KMS-11 (cell line): ENCODE results near the gene EFNB3.

ENCODE experiments used
- H2AFZ ChIP-seq: fragments of 200-600 bp; sonication (generic); 2 replicates; pipeline ENCODE4 v1.6.1; 2016; ENCODE audit warnings: antibody characterized with exemption, mixed run types, low read depth
- H3K27ac ChIP-seq: fragments of 200-600 bp; sonication (generic); 2 replicates; pipeline ENCODE4 v1.6.1; 2016; ENCODE audit warnings: mild to moderate bottlenecking, mixed run types
- H3K27me3 ChIP-seq: fragments of 200-600 bp; sonication (generic); 2 replicates; pipeline ENCODE4 v1.6.1; 2017; ENCODE audit warnings: mild to moderate bottlenecking, low read depth, mixed run types, moderate library complexity; ENCODE audit not compliant: insufficient read depth
- H3K36me3 ChIP-seq: fragments of 200-600 bp; sonication (generic); 2 replicates; pipeline ENCODE4 v1.6.1; 2017; ENCODE audit warnings: mild to moderate bottlenecking, mixed run types; ENCODE audit not compliant: insufficient read depth
- H3K4me1 ChIP-seq: fragments of 200-600 bp; sonication (generic); 2 replicates; pipeline ENCODE4 v1.6.1; 2016; ENCODE audit warnings: mild to moderate bottlenecking, low read depth, mixed run types; ENCODE audit not compliant: poor library complexity, severe bottlenecking
- H3K4me2 ChIP-seq: fragments of 200-600 bp; sonication (generic); 2 replicates; pipeline ENCODE4 v1.7.0; 2016; ENCODE audit warnings: mild to moderate bottlenecking, mixed run types
- H3K4me3 ChIP-seq: fragments of 200-600 bp; sonication (generic); IDR thresholded peaks from 2 replicates; pipeline ENCODE4 v1.6.1; 2017; ENCODE audit warnings: low read depth, low read length, mixed read lengths; ENCODE audit not compliant: insufficient read depth
- H3K79me2 ChIP-seq: fragments of 200-600 bp; sonication (generic); 2 replicates; pipeline ENCODE4 v1.6.1; 2016; ENCODE audit warnings: low read depth, mixed run types; ENCODE audit not compliant: insufficient read depth
- H3K9ac ChIP-seq: fragments of 200-600 bp; sonication (generic); 2 replicates; pipeline ENCODE4 v1.6.1; 2016; ENCODE audit warnings: mild to moderate bottlenecking, mixed run types
- H4K20me1 ChIP-seq: fragments of 200-600 bp; sonication (generic); 2 replicates; pipeline ENCODE4 v1.6.1; 2016; ENCODE audit warnings: mild to moderate bottlenecking, mixed run types; ENCODE audit not compliant: insufficient read depth
- TF ChIP-seq, protein P1 (sequence below): fragments of 200-600 bp; sonication (generic); conservative IDR thresholded peaks from 2 replicates; pipeline ENCODE4 v1.6.1; 2017; ENCODE audit warnings: low read depth, mild to moderate bottlenecking, antibody characterized with exemption, low read length, moderate library complexity, mixed read lengths

EFNB3 gene

DNA sequence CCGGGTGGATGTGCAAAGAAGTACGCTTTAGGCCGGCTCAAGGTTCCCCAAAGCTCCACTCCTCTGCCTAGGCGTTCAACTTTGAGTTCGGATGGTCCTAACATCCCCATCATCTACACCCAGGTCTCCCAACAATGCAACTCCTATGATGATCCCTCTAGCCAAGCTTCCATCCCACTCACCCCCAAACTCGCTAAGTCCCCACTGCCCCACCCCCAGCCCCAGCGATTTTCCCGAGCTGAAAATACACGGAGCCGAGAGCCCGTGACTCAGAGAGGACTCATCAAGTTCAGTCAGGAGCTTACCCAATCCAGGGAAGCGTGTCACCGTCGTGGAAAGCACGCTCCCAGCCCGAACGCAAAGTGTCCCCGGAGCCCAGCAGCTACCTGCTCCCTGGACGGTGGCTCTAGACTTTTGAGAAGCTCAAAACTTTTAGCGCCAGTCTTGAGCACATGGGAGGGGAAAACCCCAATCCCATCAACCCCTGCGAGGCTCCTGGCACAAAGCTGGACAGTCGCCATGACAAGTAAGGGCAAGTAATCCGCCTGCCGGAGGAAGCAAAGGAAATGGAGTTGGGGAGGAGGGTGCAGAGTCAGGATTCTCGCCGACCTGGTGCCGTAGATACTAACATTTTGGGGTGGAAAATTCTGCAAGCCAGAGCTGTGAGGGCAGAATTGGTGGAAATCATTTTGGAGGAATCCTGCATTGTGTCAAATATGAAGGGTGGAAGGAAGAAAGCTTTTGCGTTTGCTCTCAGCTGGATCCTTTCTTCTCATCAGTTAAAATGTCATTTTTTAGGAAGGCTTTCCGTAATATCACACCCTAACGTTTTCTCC is 17.7 kb upstream of the EFNB3 start, which contains the start of gene TP53:
TP53 (minus strand) TSS at position 419 of the 836 bp plus-strand sequence. CDS start 10,896 bp downstream, outside the sequence.
- Histone ChIP-seq H3K27ac (peak within 1 kb of the TSS; percentile 81), H2AFZ (peak within 1 kb of the TSS; percentile 41; the same call in 1 of the 2 replicates)

DNA sequence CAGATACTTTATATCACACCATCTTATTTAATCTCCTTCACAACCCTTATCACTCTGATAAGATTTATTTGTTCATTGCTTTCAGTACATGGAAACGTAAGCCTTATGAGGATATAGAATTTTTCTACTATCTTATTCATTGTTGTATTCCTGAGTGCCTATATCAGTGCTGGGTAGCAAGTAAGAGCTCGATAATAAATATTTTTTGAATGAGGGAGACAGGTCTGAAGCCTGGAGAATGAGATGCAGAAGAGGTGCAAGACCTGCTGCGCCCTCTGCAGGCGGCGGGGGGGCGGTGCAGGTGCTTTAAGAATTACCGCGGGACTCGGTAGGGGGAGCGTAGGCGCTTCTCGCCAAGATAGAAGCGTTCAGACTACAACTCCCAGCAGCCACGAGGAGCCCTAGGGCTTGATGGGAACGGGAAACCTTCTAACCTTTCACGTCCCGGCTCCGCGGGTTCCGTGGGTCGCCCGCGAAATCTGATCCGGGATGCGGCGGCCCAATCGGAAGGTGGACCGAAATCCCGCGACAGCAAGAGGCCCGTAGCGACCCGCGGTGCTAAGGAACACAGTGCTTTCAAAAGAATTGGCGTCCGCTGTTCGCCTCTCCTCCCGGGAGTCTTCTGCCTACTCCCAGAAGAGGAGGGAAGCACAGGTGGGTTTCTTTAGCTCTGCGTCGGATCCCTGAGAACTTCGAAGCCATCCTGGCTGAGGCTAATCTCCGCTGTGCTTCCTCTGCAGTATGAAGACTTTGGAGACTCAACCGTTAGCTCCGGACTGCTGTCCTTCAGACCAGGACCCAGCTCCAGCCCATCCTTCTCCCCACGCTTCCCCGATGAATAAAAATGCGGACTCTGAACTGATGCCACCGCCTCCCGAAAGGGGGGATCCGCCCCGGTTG is 16.8 kb upstream of the EFNB3 start, which contains the start of gene WRAP53:
WRAP53 (plus strand) TSS at position 570 of the 900 bp plus-strand sequence; CDS start at position 742, 172 bp downstream.
- H3K27me3 ChIP-seq: no peaks in the 10 kb centered on the region

More for the DNA sequence above, 17.7 kb upstream of the EFNB3 start, which contains the start of gene TP53:
- Histone ChIP-seq H3K4me3 (no peak within 1 kb of the TSS), H3K9ac (peak within 1 kb of the TSS; percentile 86), H4K20me1 (no peaks in the 10 kb centered on the region), H3K36me3 (no peaks in the 10 kb centered on the region), H3K79me2 (peaks cover 42% of the 10 kb centered on the region; the same call in 1 of the 2 replicates), H3K4me1 (no peaks in the 10 kb centered on the region), H3K27me3 (no peaks in the 10 kb centered on the region), H3K4me2 (peak within 1 kb of the TSS; percentile 45; the same call in 1 of the 2 replicates)
- TF ChIP-seq, protein P1, sequence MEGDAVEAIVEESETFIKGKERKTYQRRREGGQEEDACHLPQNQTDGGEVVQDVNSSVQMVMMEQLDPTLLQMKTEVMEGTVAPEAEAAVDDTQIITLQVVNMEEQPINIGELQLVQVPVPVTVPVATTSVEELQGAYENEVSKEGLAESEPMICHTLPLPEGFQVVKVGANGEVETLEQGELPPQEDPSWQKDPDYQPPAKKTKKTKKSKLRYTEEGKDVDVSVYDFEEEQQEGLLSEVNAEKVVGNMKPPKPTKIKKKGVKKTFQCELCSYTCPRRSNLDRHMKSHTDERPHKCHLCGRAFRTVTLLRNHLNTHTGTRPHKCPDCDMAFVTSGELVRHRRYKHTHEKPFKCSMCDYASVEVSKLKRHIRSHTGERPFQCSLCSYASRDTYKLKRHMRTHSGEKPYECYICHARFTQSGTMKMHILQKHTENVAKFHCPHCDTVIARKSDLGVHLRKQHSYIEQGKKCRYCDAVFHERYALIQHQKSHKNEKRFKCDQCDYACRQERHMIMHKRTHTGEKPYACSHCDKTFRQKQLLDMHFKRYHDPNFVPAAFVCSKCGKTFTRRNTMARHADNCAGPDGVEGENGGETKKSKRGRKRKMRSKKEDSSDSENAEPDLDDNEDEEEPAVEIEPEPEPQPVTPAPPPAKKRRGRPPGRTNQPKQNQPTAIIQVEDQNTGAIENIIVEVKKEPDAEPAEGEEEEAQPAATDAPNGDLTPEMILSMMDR: no peak

DNA sequence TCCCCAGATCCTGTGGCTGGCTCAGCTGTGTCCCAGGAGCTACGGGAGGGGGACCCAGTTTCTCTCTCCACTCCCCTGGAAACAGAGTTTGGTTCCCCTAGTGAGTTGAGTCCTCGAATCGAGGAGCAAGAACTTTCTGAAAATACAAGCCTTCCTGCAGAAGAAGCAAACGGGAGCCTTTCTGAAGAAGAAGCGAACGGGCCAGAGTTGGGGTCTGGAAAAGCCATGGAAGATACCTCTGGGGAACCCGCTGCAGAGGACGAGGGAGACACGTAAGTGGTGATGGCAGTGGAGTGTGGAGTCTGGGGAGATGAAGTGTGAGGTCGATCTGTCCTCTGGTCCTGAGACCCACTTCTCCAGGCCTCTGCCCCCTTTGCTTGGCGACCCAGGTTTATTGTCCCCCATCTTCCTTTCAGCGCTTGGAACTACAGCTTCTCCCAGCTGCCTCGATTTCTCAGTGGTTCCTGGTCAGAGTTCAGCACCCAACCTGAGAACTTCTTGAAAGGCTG is 16.1 kb upstream of the EFNB3 start:
- Histone ChIP-seq H3K4me3 (no peak overlapping the region), H3K36me3 (no peaks in the 10 kb centered on the region), H4K20me1 (no peaks in the 10 kb centered on the region), H3K9ac (peak overlapping the region; percentile 35; the same call in 1 of the 2 replicates), H3K27ac (no peak overlapping the region), H3K4me1 (no peaks in the 10 kb centered on the region), H2AFZ (peak overlapping the region; percentile 14; the same call in 1 of the 2 replicates), H3K27me3 (no peaks in the 10 kb centered on the region), H3K79me2 (peaks cover 32% of the 10 kb centered on the region; the same call in 1 of the 2 replicates), H3K4me2 (peak overlapping the region; percentile 21; the same call in 1 of the 2 replicates)
- TF ChIP-seq, protein P1: no peak

More for the DNA sequence above, 16.8 kb upstream of the EFNB3 start, which contains the start of gene WRAP53:
- no peaks in the 10 kb centered on the region for H3K4me1 ChIP-seq
- no peaks in the 10 kb centered on the region for H4K20me1 ChIP-seq
- peak within 1 kb of the TSS; percentile 41; the same call in 1 of the 2 replicates for H2AFZ ChIP-seq
- H3K4me2 ChIP-seq: peak within 1 kb of the TSS; percentile 45; the same call in 1 of the 2 replicates
- H3K36me3 ChIP-seq: no peaks in the 10 kb centered on the region
- TF ChIP-seq, protein P1: peak; percentile 51
- peak within 1 kb of the TSS; percentile 86 for H3K9ac ChIP-seq
- peaks cover 38% of the 10 kb centered on the region; the same call in 1 of the 2 replicates for H3K79me2 ChIP-seq
- H3K4me3 ChIP-seq: no peak within 1 kb of the TSS
- H3K27ac ChIP-seq: peak within 1 kb of the TSS; percentile 81

DNA sequence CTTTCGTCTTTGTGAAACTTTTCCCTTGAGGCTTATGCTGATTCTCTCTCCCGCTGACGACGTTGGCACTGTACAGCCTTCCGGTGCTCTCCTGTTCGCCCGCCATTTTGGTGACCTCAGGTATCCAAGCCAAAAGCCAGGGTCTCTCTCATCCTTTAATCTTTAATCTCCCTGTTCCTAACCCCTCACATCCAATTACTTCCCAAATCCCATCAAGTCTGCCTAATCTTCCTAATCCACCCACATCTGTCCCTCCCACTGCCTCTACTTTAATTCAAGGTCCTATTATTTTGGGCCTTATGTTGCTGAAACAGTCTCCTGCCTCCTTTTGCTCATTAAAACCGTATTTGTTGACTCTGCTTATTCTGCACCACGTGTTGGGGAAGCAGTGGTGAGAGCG is 9.4 kb upstream of the EFNB3 start:
- Histone ChIP-seq H3K27ac (no peak overlapping the region), H3K4me3 (no peak overlapping the region), H2AFZ (no peak overlapping the region), H3K4me1 (no peaks in the 10 kb centered on the region), H3K36me3 (no peaks in the 10 kb centered on the region), H3K9ac (no peak overlapping the region), H3K79me2 (no peaks in the 10 kb centered on the region), H3K4me2 (no peak overlapping the region), H3K27me3 (no peaks in the 10 kb centered on the region), H4K20me1 (no peaks in the 10 kb centered on the region)
- TF ChIP-seq, protein P1: no peak
